Panc1 (cell line): ENCODE data around the gene S100B. TPM values are rescaled to one million over a fixed set of nuclear protein-coding genes. Genes with fewer than 3 reads are reported as not detected.

Source experiments
- ATAC-seq: fragments of 200-7000 bp; cut with Tn5 transposase; 2 replicates; pipeline ENCODE4 v1.9.1; 2020; ENCODE audit warnings: mild to moderate bottlenecking, moderate library complexity
- BruUV-seq: library from RNA; stranded (reverse); fragments of 400-500 nt; replicated peaks from 2 replicates; lab custom pipeline; 2021; lab: Mats Ljungman, UMichigan
- CTCF ChIA-PET: fragments of 300-600 bp; sonication (Branson Sonifier 250); formaldehyde crosslinking; loops from one replicate; lab custom pipeline; 2022; ENCODE audit warnings: antibody characterized with exemption; lab: Charles Lee
- POLR2A ChIA-PET: fragments of 300-600 bp; sonication (Branson Sonifier 250); formaldehyde crosslinking; loops from one replicate; lab custom pipeline; 2022; ENCODE audit warnings: antibody characterized with exemption; lab: Charles Lee
- DNase-seq: peaks from one replicate; pipeline ENCODE4 v3.0.0-alpha.2; 2010; ENCODE audit warnings: low read depth, low spot score
- H3K27ac ChIP-seq: 2 replicates; pipeline ENCODE4 v1.5.1; 2011; ENCODE audit warnings: mild to moderate bottlenecking, low read length, inconsistent platforms
- H3K27me3 ChIP-seq: fragments of 200-500 bp; sonication (Bioruptor generic); 2 replicates; pipeline ENCODE4 v1.6.0; 2014; ENCODE audit warnings: low read length, inconsistent platforms; ENCODE audit not compliant: control insufficient read depth, insufficient read depth
- H3K36me3 ChIP-seq: fragments of 200-500 bp; sonication (Bioruptor generic); 2 replicates; pipeline ENCODE4 v1.5.1; 2014; ENCODE audit warnings: inconsistent platforms, mild to moderate bottlenecking, low read length, moderate library complexity; ENCODE audit not compliant: control insufficient read depth, insufficient read depth
- H3K4me1 ChIP-seq: 2 replicates; pipeline ENCODE4 v1.5.1; 2011; ENCODE audit warnings: inconsistent platforms, mild to moderate bottlenecking, low read length, moderate library complexity; ENCODE audit not compliant: control insufficient read depth, insufficient read depth
- H3K4me3 ChIP-seq, 2 experiments: 2 replicates each; pipeline ENCODE4 v1.5.1; 2011 to 2012; ENCODE audit warnings: low read depth in 2 of 2, low read length in 2 of 2, mild to moderate bottlenecking in 2 of 2, inconsistent platforms in 1 of 2, moderate library complexity in 1 of 2
- H3K9me3 ChIP-seq: fragments of 200-500 bp; sonication (Bioruptor generic); 2 replicates; pipeline ENCODE4 v1.5.1; 2014; ENCODE audit warnings: low read depth, mild to moderate bottlenecking, inconsistent platforms, low read length, moderate library complexity; ENCODE audit not compliant: control insufficient read depth, insufficient read depth
- CTCF ChIP-seq: fragments of 450-650 bp; IDR thresholded peaks from 2 replicates; pipeline ENCODE4 v1.5.1; 2017; ENCODE audit warnings: mild to moderate bottlenecking
- POLR2AphosphoS5 ChIP-seq: IDR thresholded peaks from 2 replicates; pipeline ENCODE4 v1.6.1; 2012; ENCODE audit warnings: mild to moderate bottlenecking, low read depth, low read length, moderate library complexity
- REST ChIP-seq, 2 experiments: IDR thresholded peaks; 2 replicates each; pipeline ENCODE4 v1.6.1; 2011 to 2012; ENCODE audit warnings: low read depth in 2 of 2, control low read depth in 1 of 2, low read length in 1 of 2, mild to moderate bottlenecking in 1 of 2, moderate library complexity in 1 of 2; ENCODE audit not compliant: insufficient read depth in 1 of 2
- SIN3A ChIP-seq: IDR thresholded peaks from 2 replicates; pipeline ENCODE4 v1.6.1; 2012; ENCODE audit warnings: low read depth, mild to moderate bottlenecking, low read length, moderate library complexity, borderline replicate concordance; ENCODE audit not compliant: insufficient read depth
- TCF7L2 ChIP-seq: IDR thresholded peaks from 2 replicates; pipeline ENCODE4 v1.6.1; 2011; ENCODE audit warnings: mild to moderate bottlenecking, low read depth, low read length, inconsistent platforms
- in situ Hi-C: cut with HindIII; loops from 2 replicates; pipeline ENCODE4 v1.10.0; 2016; ENCODE audit warnings: low sequenced_read_pairs, low pct_unique_long_range_greater_than_20kb
- intact Hi-C: fragments of 100-400 bp; cut with micrococcal nuclease; formaldehyde crosslinking; loops from one replicate; pipeline ENCODE4 v1.10.0; 2022; ENCODE audit not compliant: unreplicated experiment
- total RNA-seq: library from RNA; stranded (reverse); gene quantifications from one replicate; pipeline ENCODE4 v1.2.1, GENCODE V29; 2021; ENCODE audit not compliant: unreplicated experiment

The S100B gene
- total RNA-seq, 1 experiment from 2014 or later, result not detected

GRCh38 chr21:46552865-46553379 lies 52.0 kb downstream of the S100B start:
- ATAC-seq (no peak), DNase-seq (no peak)
- ChIA-PET POLR2A (no interaction called here), CTCF (no interaction called here)
- Histone ChIP-seq H3K9me3 (no peaks in the 10 kb centered on the region), H3K36me3 (no peaks in the 10 kb centered on the region), H3K27ac (no peak overlapping the region), H3K4me3 (no peak overlapping the region), H3K27me3 (no peaks in the 10 kb centered on the region), H3K4me1 (no peaks in the 10 kb centered on the region)
- in situ Hi-C loops (no loop called here), intact Hi-C loops (no loop called here)
- TF ChIP-seq SIN3A (no peak), CTCF (no peak), REST (IDR thresholded peaks at IDR 0.05; ENCODE audit: insufficient read depth in 1 of 2, low read depth in 2 of 2, low read length in 1 of 2) (no peak), TCF7L2 (no peak), POLR2AphosphoS5 (no peak)
- no TSS peak for BruUV-seq

- Histone ChIP-seq H3K27me3 (no peaks in the 10 kb centered on the region), H3K4me3 (no peak overlapping the region), H3K4me1 (no peaks in the 10 kb centered on the region), H3K9me3 (no peaks in the 10 kb centered on the region), H3K27ac (no peak overlapping the region), H3K36me3 (no peaks in the 10 kb centered on the region)
- BruUV-seq, result no TSS peak
- CTCF ChIA-PET, result no interaction called here
- TF ChIP-seq TCF7L2, result no peak
- intact Hi-C loops (no loop called here), in situ Hi-C loops (no loop called here)
- DNase-seq (no peak), ATAC-seq (no peak)
- POLR2A ChIA-PET, result no interaction called here
Measured at GRCh38 chr21:46552274-46552673, 52.6 kb downstream of the S100B start.

GRCh38 chr21:46551636-46552241 lies 53.1 kb downstream of the S100B start:
- no TSS peak for BruUV-seq
- CTCF ChIA-PET, result no interaction called here
- Histone ChIP-seq H3K9me3 (no peaks in the 10 kb centered on the region), H3K36me3 (no peaks in the 10 kb centered on the region; the same call in 1 of the 2 replicates), H3K27ac (no peak overlapping the region), H3K4me1 (no peaks in the 10 kb centered on the region), H3K4me3 (no peak overlapping the region), H3K27me3 (no peaks in the 10 kb centered on the region)
- in situ Hi-C loops (no loop called here), intact Hi-C loops (no loop called here)
- POLR2A ChIA-PET, result no interaction called here
- DNase-seq (no peak), ATAC-seq (no peak)
- TF ChIP-seq TCF7L2 (no peak), CTCF (no peak), REST (IDR thresholded peaks at IDR 0.05; ENCODE audit: insufficient read depth in 1 of 2, low read depth in 2 of 2, low read length in 1 of 2) (no peak), SIN3A (no peak), POLR2AphosphoS5 (no peak)
